OCI-LY3 (cell line): ENCODE measurements around the gene ARID3C.

ENCODE experiments used
- H2AFZ ChIP-seq: fragments of 200-600, 300-600 bp; shearing (Covaris generic); 2 replicates; pipeline ENCODE4 v1.6.0; 2014; ENCODE audit warnings: antibody characterized with exemption, low read depth, low read length
- H3K27ac ChIP-seq: fragments of 200-600, 300-600 bp; sonication (generic); 2 replicates; pipeline ENCODE4 v1.5.1; 2014; ENCODE audit warnings: mild to moderate bottlenecking, low read length, moderate library complexity, mixed read lengths
- H3K27me3 ChIP-seq: fragments of 200-600, 300-600 bp; sonication (generic); 2 replicates; pipeline ENCODE4 v1.6.1; 2014; ENCODE audit warnings: low read depth, low read length, mixed read lengths
- H3K36me3 ChIP-seq: fragments of 200-600, 300-600 bp; sonication (generic); replicated peaks from 2 replicates; pipeline ENCODE3; 2014; ENCODE audit warnings: low read depth, low read length, mixed read lengths
- H3K4me1 ChIP-seq: fragments of 300-600, 200-600 bp; sonication (generic); 2 replicates; pipeline ENCODE4 v1.6.1; 2014; ENCODE audit warnings: low read length, mixed read lengths
- H3K4me2 ChIP-seq: fragments of 200-600, 300-600 bp; sonication (generic); 2 replicates; pipeline ENCODE4 v1.6.1; 2014; ENCODE audit warnings: low read length, mixed read lengths
- H3K4me3 ChIP-seq: fragments of 300-600, 200-600 bp; sonication (generic); 2 replicates; pipeline ENCODE4 v1.5.1; 2014; ENCODE audit warnings: antibody characterized with exemption, mild to moderate bottlenecking, low read length, moderate library complexity
- H3K79me2 ChIP-seq: fragments of 300-600, 200-600 bp; shearing (Covaris generic); 2 replicates; pipeline ENCODE4 v1.6.1; 2014; ENCODE audit warnings: mild to moderate bottlenecking, low read length, mixed read lengths
- H3K9ac ChIP-seq: fragments of 300-600, 200-600 bp; shearing (Covaris generic); 2 replicates; pipeline ENCODE4 v1.6.0; 2014; ENCODE audit warnings: mild to moderate bottlenecking, low read length, moderate library complexity
- H3K9me3 ChIP-seq: fragments of 200-600, 300-600 bp; shearing (Covaris generic); 2 replicates; pipeline ENCODE4 v1.6.1; 2014; ENCODE audit warnings: low read length, mixed read lengths; ENCODE audit not compliant: insufficient read depth
- H4K20me1 ChIP-seq: fragments of 200-600, 300-600 bp; sonication (generic); 2 replicates; pipeline ENCODE4 v1.6.1; 2016; ENCODE audit warnings: low read length, mixed read lengths; ENCODE audit not compliant: insufficient read depth
- CTCF ChIP-seq: fragments of 200-600, 300-600 bp; sonication (generic); IDR thresholded peaks from 2 replicates; pipeline ENCODE4 v1.5.1; 2014; ENCODE audit warnings: antibody characterized with exemption, low read length, low read depth
- EZH2phosphoT487 ChIP-seq: fragments of 200-600 bp; shearing (Covaris generic); IDR thresholded peaks from 2 replicates; pipeline ENCODE4 v1.6.1; 2018; ENCODE audit warnings: antibody characterized with exemption, mixed run types, low read depth

Gene ARID3C

GRCh38 chr9:34665067-34665380 is 36.2 kb upstream of the ARID3C start:
- Histone ChIP-seq H2AFZ (0 out of 2 replicates have a peak overlapping the region, but pooled peaks have one; percentile 17), H3K27me3 (no peaks in the 10 kb centered on the region), H3K4me2 (peak overlapping the region; percentile 93), H3K27ac (peak overlapping the region; percentile 49), H3K4me3 (peak overlapping the region; percentile 96), H4K20me1 (no peaks in the 10 kb centered on the region), H3K4me1 (peaks cover 8% of the 10 kb centered on the region), H3K9ac (peak overlapping the region; percentile 59), H3K36me3 (peaks cover 9% of the 10 kb centered on the region), H3K79me2 (no peaks in the 10 kb centered on the region), H3K9me3 (no peaks in the 10 kb centered on the region)
- TF ChIP-seq EZH2phosphoT487 (no peak), CTCF (no peak)

GRCh38 chr9:34664281-34665066 is 35.6 kb upstream of the ARID3C start:
- Histone ChIP-seq H3K36me3 (peaks cover 4% of the 10 kb centered on the region), H3K9ac (peak overlapping the region; percentile 59), H3K79me2 (no peaks in the 10 kb centered on the region), H3K4me3 (peak overlapping the region; percentile 96), H3K4me1 (peaks cover 14% of the 10 kb centered on the region), H3K27me3 (no peaks in the 10 kb centered on the region), H3K4me2 (peak overlapping the region; percentile 93), H3K9me3 (no peaks in the 10 kb centered on the region), H2AFZ (0 out of 2 replicates have a peak overlapping the region, but pooled peaks have one; percentile 17), H4K20me1 (no peaks in the 10 kb centered on the region), H3K27ac (peak overlapping the region; percentile 49)
- TF ChIP-seq CTCF: peak; percentile 94
- TF ChIP-seq EZH2phosphoT487: no peak

GRCh38 chr9:34663303-34663605 is 34.4 kb upstream of the ARID3C start:
- H3K36me3 ChIP-seq: no peaks in the 10 kb centered on the region
- no peak overlapping the region for H3K4me3 ChIP-seq
- H3K4me2 ChIP-seq: no peak overlapping the region
- no peaks in the 10 kb centered on the region for H3K27me3 ChIP-seq
- TF ChIP-seq EZH2phosphoT487 (no peak), CTCF (no peak)
- H3K9ac ChIP-seq: no peak overlapping the region
- H4K20me1 ChIP-seq: no peaks in the 10 kb centered on the region
- no peak overlapping the region for H3K27ac ChIP-seq
- no peaks in the 10 kb centered on the region for H3K79me2 ChIP-seq
- peaks cover 19% of the 10 kb centered on the region for H3K4me1 ChIP-seq
- H3K9me3 ChIP-seq: no peaks in the 10 kb centered on the region
- no peak overlapping the region for H2AFZ ChIP-seq

GRCh38 chr9:34662526-34663302 is 33.8 kb upstream of the ARID3C start, which contains the start of gene CCL27:
TSS of gene CCL27 (minus strand) at chr9:34662657. CDS start at chr9:34662633, 24 bp downstream.
- H3K9me3 ChIP-seq: no peaks in the 10 kb centered on the region
- H3K79me2 ChIP-seq: no peaks in the 10 kb centered on the region
- no peaks in the 10 kb centered on the region for H4K20me1 ChIP-seq
- H2AFZ ChIP-seq: no peak within 1 kb of the TSS
- no peak within 1 kb of the TSS for H3K9ac ChIP-seq
- no peak within 1 kb of the TSS for H3K4me2 ChIP-seq
- H3K27ac ChIP-seq: no peak within 1 kb of the TSS
- TF ChIP-seq CTCF (no peak), EZH2phosphoT487 (no peak)
- H3K4me1 ChIP-seq: peaks cover 24% of the 10 kb centered on the region
- no peaks in the 10 kb centered on the region for H3K27me3 ChIP-seq
- no peak within 1 kb of the TSS for H3K4me3 ChIP-seq
- H3K36me3 ChIP-seq: no peaks in the 10 kb centered on the region
